ENCODE data around the gene MTOR.

MTOR gene

DNA sequence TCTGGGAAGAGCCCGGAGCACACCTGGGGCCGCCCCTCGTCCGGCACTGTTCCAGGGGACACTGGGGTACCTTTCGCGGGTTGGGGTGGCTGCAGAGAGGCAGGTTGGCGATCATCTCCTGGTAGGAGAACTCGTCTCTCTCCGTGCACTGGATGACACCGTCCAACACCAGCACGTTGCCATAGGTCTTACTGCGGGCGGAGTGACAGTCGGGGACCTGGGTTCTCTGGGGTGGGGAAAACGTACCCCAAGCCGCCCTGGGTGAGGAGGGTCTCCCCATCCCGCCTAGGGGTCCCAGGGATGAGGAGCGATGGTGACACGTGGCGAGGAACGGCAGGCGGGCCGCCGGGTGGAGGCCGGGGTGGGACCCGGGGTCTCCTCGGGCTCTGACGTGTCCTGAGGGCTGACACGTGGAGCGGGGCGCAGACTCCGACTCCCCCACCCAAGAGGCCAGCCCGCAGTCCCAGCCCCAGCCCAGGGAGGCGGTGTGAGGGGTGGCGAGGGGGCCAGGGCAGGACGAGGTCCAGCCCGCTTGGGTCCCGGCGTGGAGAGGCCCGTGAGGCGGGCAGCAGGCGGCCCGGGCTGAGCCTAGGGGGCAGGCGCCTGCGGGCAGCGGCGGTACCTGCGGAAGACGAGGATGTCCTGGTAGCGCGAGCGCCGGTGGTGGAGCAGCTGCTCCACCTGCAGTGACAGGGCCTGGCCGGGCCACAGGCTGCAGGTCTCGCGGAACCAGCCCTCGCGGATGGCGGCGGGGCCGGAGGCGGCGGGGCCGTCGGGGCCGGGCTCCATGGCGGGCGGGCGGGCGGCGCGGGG is 203.0 kb downstream of the MTOR start:
- DNase-seq: no peak

- no peak for DNase-seq
These were observed 203.7 kb downstream of the MTOR start for GRCh38 chr1:11058595-11059154.

DNA sequence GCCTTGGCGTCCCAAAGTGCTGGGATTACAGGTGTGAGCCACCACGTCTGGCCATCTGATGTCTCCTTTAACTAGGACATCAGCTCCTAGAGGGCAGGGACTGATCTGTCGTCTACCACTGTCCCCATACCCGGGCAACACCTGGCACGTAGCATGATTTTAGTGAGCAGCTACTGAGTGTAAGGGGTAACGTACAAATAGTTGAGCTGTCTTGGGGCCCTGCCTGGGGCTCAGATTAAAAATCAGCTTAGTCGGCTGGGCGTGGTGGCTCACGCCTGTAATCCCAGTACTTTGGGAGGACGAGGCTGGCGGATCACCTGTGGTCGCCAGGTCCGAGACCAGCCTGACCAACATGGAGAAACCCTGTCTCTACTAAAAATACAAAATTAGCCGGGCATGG is 204.3 kb downstream of the MTOR start:
- no peak for DNase-seq

- no peak for DNase-seq
These were observed 204.9 kb downstream of the MTOR start for GRCh38 chr1:11057477-11057876.
